Stimulated activated CD4-positive, alpha-beta T cell treated with anti-CD3 and anti-CD28 coated beads, TNF-alpha, amount 100 ng/mL, for 1 hour (primary cell): ENCODE data around the gene C17orf67.
"Not testable (repeated sequence)": the region's sequence is repeated elsewhere in the genome, so short reads cannot be mapped to it uniquely, and the experiment has no call there.

Experiments
- DNase-seq, 3 donors: peaks; one replicate each; pipeline ENCODE4 v3.0.0-alpha.2; 2020; ENCODE audit warnings: low read depth in 3 of 3, low spot score in 1 of 3

Gene C17orf67

GRCh38 chr17:56777859-56778258 is 55.9 kb downstream of the C17orf67 start:
- no peak for DNase-seq

- DNase-seq: no peak
Observed at GRCh38 chr17:56774650-56775049, 59.1 kb downstream of the C17orf67 start.

- DNase-seq: no peak
Observed at GRCh38 chr17:56773124-56773523, 60.6 kb downstream of the C17orf67 start.

- no peak for DNase-seq
Observed at GRCh38 chr17:56772442-56772841, 61.3 kb downstream of the C17orf67 start.

GRCh38 chr17:56771975-56772374 is 61.7 kb downstream of the C17orf67 start:
- DNase-seq: no peak

- no peak for DNase-seq
Observed at GRCh38 chr17:56771563-56771962, 62.2 kb downstream of the C17orf67 start.

GRCh38 chr17:56770427-56770826 is 63.3 kb downstream of the C17orf67 start:
- no peak for DNase-seq

GRCh38 chr17:56765449-56765848 is 68.3 kb downstream of the C17orf67 start:
- no peak for DNase-seq

GRCh38 chr17:56762988-56763387 is 70.7 kb downstream of the C17orf67 start:
- no peak for DNase-seq

- DNase-seq: no peak
Observed at GRCh38 chr17:56762144-56762543, 71.6 kb downstream of the C17orf67 start.

- no peak for DNase-seq
Observed at GRCh38 chr17:56761387-56761786, 72.3 kb downstream of the C17orf67 start.

- DNase-seq: not testable (repeated sequence)
Observed at GRCh38 chr17:56757611-56758010, 76.1 kb downstream of the C17orf67 start.

GRCh38 chr17:56756536-56756935 is 77.2 kb downstream of the C17orf67 start:
- DNase-seq: no peak

- no peak for DNase-seq
Observed at GRCh38 chr17:56755310-56755709, 78.4 kb downstream of the C17orf67 start.

GRCh38 chr17:56754523-56755208 is 79.1 kb downstream of the C17orf67 start:
- DNase-seq: no peak

- no peak for DNase-seq
Observed at GRCh38 chr17:56752263-56752836, 81.4 kb downstream of the C17orf67 start.

GRCh38 chr17:56751145-56751738 is 82.5 kb downstream of the C17orf67 start:
- DNase-seq: no peak

- no peak for DNase-seq
Observed at GRCh38 chr17:56744721-56745120, 89.0 kb downstream of the C17orf67 start.

- no peak for DNase-seq
Observed at GRCh38 chr17:56742601-56743000, 91.1 kb downstream of the C17orf67 start.
